PC-3 (cell line): Measurements from ENCODE around the gene ARHGAP9. TPM values are rescaled to one million over a fixed set of nuclear protein-coding genes. Genes with fewer than 3 reads are reported as not detected.
"Not testable (repeated sequence)": the region's sequence is repeated elsewhere in the genome, so short reads cannot be mapped to it uniquely, and the experiment has no call there.

Experiments used
- ATAC-seq: fragments of 200-7000 bp; cut with Tn5 transposase; 2 replicates; pipeline ENCODE4 v1.9.1; 2020; ENCODE audit warnings: mild to moderate bottlenecking, moderate library complexity
- BruUV-seq: library from RNA; stranded (reverse); fragments of 400-500 nt; replicated peaks from 2 replicates; lab custom pipeline; 2021; lab: Mats Ljungman, UMichigan
- CTCF ChIA-PET: fragments of 300-600 bp; sonication (Branson Sonifier 250); formaldehyde crosslinking; loops from one replicate; lab custom pipeline; 2022; ENCODE audit warnings: antibody characterized with exemption; lab: Charles Lee
- POLR2A ChIA-PET: fragments of 300-600 bp; sonication (Branson Sonifier 250); formaldehyde crosslinking; loops from one replicate; lab custom pipeline; 2022; ENCODE audit warnings: antibody characterized with exemption; ENCODE audit not compliant: unreplicated experiment; lab: Charles Lee
- DNase-seq: peaks from one replicate; pipeline ENCODE4 v3.0.0-alpha.2; 2015
- H2AFZ ChIP-seq: fragments of 300-600 bp; sonication (generic); 2 replicates; pipeline ENCODE4 v1.6.0; 2016; ENCODE audit warnings: antibody characterized with exemption, low read length
- H3F3A ChIP-seq: fragments of 300-600 bp; sonication (generic); one replicate; pipeline ENCODE4 v1.6.0; 2017; ENCODE audit warnings: antibody characterized with exemption, low read length, control low read depth, mild to moderate bottlenecking; ENCODE audit not compliant: unreplicated experiment
- H3K27ac ChIP-seq: fragments of 300-600 bp; sonication (generic); 2 replicates; pipeline ENCODE4 v1.5.1; 2016; ENCODE audit warnings: mild to moderate bottlenecking, low read length
- H3K27me3 ChIP-seq: fragments of 300-600 bp; sonication (generic); 2 replicates; pipeline ENCODE4 v1.6.1; 2016; ENCODE audit warnings: low read length, mixed read lengths
- H3K36me3 ChIP-seq: fragments of 300-600 bp; sonication (generic); 2 replicates; pipeline ENCODE4 v1.6.1; 2016; ENCODE audit warnings: low read depth, mixed run types, low read length, mixed read lengths
- H3K4me1 ChIP-seq: fragments of 300-600 bp; sonication (generic); 2 replicates; pipeline ENCODE4 v1.5.1; 2016; ENCODE audit warnings: low read length; ENCODE audit not compliant: insufficient read depth
- H3K4me2 ChIP-seq: fragments of 300-600 bp; sonication (generic); 2 replicates; pipeline ENCODE4 v1.6.0; 2016; ENCODE audit warnings: low read length
- H3K4me3 ChIP-seq: fragments of 300-600 bp; sonication (generic); 2 replicates; pipeline ENCODE4 v1.5.1; 2016; ENCODE audit warnings: mild to moderate bottlenecking, low read length, mixed read lengths
- H3K79me2 ChIP-seq: fragments of 300-600 bp; sonication (generic); 2 replicates; pipeline ENCODE4 v1.6.1; 2017; ENCODE audit warnings: low read length, mixed read lengths
- H3K9ac ChIP-seq: fragments of 300-600 bp; sonication (generic); 2 replicates; pipeline ENCODE4 v1.6.0; 2016; ENCODE audit warnings: mild to moderate bottlenecking, low read length
- H3K9me2 ChIP-seq: fragments of 300-600 bp; sonication (generic); replicated peaks from 2 replicates; pipeline ENCODE4 v1.6.1; 2016; ENCODE audit warnings: mixed run types, low read length, mixed read lengths
- H3K9me3 ChIP-seq: fragments of 300-600 bp; sonication (generic); 2 replicates; pipeline ENCODE4 v1.6.1; 2016; ENCODE audit warnings: low read length, mixed read lengths
- H4K20me1 ChIP-seq: fragments of 300-600 bp; sonication (generic); 2 replicates; pipeline ENCODE4 v1.6.1; 2016; ENCODE audit warnings: low read length, mixed read lengths
- EZH2 ChIP-seq: fragments of 300-600 bp; sonication (generic); IDR thresholded peaks from one replicate; pipeline ENCODE4 v1.6.1; 2017; ENCODE audit warnings: antibody characterized with exemption, mild to moderate bottlenecking, low read length; ENCODE audit not compliant: unreplicated experiment
- EZH2phosphoT487 ChIP-seq: fragments of 300-600 bp; sonication (generic); IDR thresholded peaks from 2 replicates; pipeline ENCODE4 v1.6.1; 2018; ENCODE audit warnings: mild to moderate bottlenecking, antibody characterized with exemption, low read length, borderline replicate concordance
- intact Hi-C: fragments of 100-400 bp; cut with micrococcal nuclease; formaldehyde crosslinking; loops from 2 replicates; pipeline ENCODE4 v1.9.0; 2023
- total RNA-seq: library from RNA; depleted of rRNA; stranded (reverse); fragments of >200 nt; gene quantifications from 2 replicates; pipeline ENCODE4 v1.2.3, GENCODE V29; 2014
- TF ChIP-seq, protein P1 (sequence below): fragments of 300-600 bp; sonication (generic); conservative IDR thresholded peaks from 2 replicates; pipeline ENCODE4 v1.5.1; 2017; ENCODE audit warnings: antibody characterized with exemption, low read depth, mild to moderate bottlenecking, low read length

Gene ARHGAP9
- total RNA-seq, 1 experiment from 2014 or later = not detected

DNA sequence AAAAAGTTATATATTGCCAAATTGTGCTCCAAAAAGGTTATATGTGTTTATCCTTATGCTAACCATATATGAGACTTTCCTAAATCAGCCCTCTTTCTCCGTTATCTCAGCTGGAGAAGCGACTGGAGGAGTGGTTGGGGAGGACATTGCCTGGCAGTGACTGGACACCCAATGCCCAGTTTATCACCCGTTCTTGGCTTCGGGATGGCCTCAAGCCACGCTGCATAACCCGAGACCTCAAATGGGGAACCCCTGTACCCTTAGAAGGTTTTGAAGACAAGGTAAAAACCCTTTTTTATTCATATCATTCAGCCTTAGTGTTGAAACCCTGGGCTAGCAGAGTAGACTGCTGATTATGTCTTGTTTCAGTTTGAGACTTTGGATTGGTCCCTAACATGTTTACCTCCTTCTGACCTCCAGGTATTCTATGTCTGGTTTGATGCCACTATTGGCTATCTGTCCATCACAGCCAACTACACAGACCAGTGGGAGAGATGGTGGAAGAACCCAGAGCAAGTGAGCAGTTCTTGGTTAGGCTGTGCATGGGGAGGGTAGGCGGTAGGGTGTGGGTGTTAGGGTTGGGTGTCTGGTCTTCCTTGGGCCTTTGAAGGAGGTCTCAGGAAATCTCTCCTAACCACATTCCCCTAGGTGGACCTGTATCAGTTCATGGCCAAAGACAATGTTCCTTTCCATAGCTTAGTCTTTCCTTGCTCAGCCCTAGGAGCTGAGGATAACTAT lies 32.1 kb upstream of the ARHGAP9 start:
- no peaks in the 10 kb centered on the region for H3K27me3 ChIP-seq
- H3K9me3 ChIP-seq = no peaks in the 10 kb centered on the region
- POLR2A ChIA-PET = interaction anchor here (0.6 to 0.7 kb wide), 2 partner anchors 36 to 203 kb away, joined by 4 to 5 read pairs; no protein-coding TSS in a partner anchor
- 0 out of 2 replicates have a peak, but pooled peaks cover under 1% of the 10 kb centered on the region for H4K20me1 ChIP-seq
- H2AFZ ChIP-seq = no peak overlapping the region
- TF ChIP-seq EZH2phosphoT487 = no peak
- TF ChIP-seq, protein P1, sequence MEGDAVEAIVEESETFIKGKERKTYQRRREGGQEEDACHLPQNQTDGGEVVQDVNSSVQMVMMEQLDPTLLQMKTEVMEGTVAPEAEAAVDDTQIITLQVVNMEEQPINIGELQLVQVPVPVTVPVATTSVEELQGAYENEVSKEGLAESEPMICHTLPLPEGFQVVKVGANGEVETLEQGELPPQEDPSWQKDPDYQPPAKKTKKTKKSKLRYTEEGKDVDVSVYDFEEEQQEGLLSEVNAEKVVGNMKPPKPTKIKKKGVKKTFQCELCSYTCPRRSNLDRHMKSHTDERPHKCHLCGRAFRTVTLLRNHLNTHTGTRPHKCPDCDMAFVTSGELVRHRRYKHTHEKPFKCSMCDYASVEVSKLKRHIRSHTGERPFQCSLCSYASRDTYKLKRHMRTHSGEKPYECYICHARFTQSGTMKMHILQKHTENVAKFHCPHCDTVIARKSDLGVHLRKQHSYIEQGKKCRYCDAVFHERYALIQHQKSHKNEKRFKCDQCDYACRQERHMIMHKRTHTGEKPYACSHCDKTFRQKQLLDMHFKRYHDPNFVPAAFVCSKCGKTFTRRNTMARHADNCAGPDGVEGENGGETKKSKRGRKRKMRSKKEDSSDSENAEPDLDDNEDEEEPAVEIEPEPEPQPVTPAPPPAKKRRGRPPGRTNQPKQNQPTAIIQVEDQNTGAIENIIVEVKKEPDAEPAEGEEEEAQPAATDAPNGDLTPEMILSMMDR = no peak
- no peak for TF ChIP-seq EZH2
- no peaks in the 10 kb centered on the region for H3F3A ChIP-seq
- no peak overlapping the region for H3K4me2 ChIP-seq
- BruUV-seq = no TSS peak
- DNase-seq (no peak), ATAC-seq (no peak)
- no peaks in the 10 kb centered on the region for H3K9me2 ChIP-seq
- H3K4me1 ChIP-seq = no peaks in the 10 kb centered on the region
- intact Hi-C loops = no loop called here
- H3K4me3 ChIP-seq = no peak overlapping the region
- peaks cover under 1% of the 10 kb centered on the region; the same call in 1 of the 2 replicates for H3K79me2 ChIP-seq
- H3K27ac ChIP-seq = no peak overlapping the region
- CTCF ChIA-PET = no interaction called here
- no peak overlapping the region for H3K9ac ChIP-seq
- peaks cover 54% of the 10 kb centered on the region for H3K36me3 ChIP-seq

DNA sequence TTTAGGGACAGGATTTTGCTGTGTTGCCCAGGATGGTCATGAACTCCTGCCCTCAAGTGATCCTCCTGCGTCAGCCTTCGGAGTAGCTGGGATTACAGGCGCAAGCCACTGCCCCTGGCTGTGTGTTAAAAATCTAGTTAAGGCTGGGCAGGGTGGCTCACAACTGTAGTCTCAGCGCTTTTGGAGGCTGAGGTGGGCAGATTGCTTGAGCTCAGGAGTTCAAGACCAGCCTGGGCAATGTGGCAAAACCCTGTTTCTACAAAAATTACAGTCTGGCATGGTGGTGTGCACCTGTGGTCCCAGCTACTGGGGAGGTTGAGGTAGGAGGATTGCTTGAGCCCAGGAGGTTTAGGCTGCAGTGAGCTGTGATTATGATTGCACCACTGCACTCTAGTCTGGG lies 31.5 kb upstream of the ARHGAP9 start:
- H4K20me1 ChIP-seq = no peaks in the 10 kb centered on the region
- no peaks in the 10 kb centered on the region for H3K27me3 ChIP-seq
- no peaks in the 10 kb centered on the region for H3K79me2 ChIP-seq
- intact Hi-C loops = no loop called here
- no peaks in the 10 kb centered on the region for H3K9me3 ChIP-seq
- no peaks in the 10 kb centered on the region for H3K9me2 ChIP-seq
- no peak overlapping the region for H3K4me3 ChIP-seq
- ATAC-seq = no peak
- no peak overlapping the region for H3K27ac ChIP-seq
- H3K4me1 ChIP-seq = no peaks in the 10 kb centered on the region
- H3K9ac ChIP-seq = no peak overlapping the region
- no peak for DNase-seq
- no peak overlapping the region for H3K4me2 ChIP-seq
- POLR2A ChIA-PET = interaction anchor here (0.6 kb wide), 1 partner anchor 202 kb away, joined by 5 read pairs; no protein-coding TSS in a partner anchor
- H3F3A ChIP-seq = no peaks in the 10 kb centered on the region
- H3K36me3 ChIP-seq = peaks cover 48% of the 10 kb centered on the region
- TF ChIP-seq EZH2 = no peak
- TF ChIP-seq, protein P1 = no peak
- TF ChIP-seq EZH2phosphoT487 = no peak
- H2AFZ ChIP-seq = no peak overlapping the region
- BruUV-seq = no TSS peak
- CTCF ChIA-PET = no interaction called here

DNA sequence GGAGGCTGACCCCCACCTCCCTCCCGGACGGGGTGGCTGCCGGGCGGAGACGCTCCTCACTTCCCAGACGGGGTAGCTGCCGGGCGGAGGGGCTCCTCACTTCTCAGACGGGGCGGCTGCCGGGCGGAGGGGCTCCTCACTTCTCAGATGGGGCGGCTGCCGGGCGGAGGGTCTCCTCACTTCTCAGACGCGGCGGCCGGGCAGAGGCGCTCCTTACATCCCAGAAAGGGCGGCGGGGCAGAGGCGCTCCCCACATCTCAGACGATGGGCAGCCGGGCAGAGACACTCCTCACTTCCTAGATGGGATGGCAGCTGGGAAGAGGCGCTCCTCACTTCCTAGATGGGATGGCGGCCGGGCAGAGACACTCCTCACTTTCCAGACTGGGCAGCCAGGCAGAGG lies 28.1 kb upstream of the ARHGAP9 start:
- H3K4me3 ChIP-seq, H3K9me2 ChIP-seq, CTCF ChIA-PET, H3K27ac ChIP-seq, H3K4me1 ChIP-seq, POLR2A ChIA-PET, intact Hi-C loops, H4K20me1 ChIP-seq, H3K9me3 ChIP-seq, H2AFZ ChIP-seq, H3K9ac ChIP-seq, H3K79me2 ChIP-seq, DNase-seq, BruUV-seq, H3F3A ChIP-seq, H3K4me2 ChIP-seq, ATAC-seq, H3K27me3 ChIP-seq: not testable (repeated sequence)
- H3K36me3 ChIP-seq = peaks cover 32% of the 10 kb centered on the region

DNA sequence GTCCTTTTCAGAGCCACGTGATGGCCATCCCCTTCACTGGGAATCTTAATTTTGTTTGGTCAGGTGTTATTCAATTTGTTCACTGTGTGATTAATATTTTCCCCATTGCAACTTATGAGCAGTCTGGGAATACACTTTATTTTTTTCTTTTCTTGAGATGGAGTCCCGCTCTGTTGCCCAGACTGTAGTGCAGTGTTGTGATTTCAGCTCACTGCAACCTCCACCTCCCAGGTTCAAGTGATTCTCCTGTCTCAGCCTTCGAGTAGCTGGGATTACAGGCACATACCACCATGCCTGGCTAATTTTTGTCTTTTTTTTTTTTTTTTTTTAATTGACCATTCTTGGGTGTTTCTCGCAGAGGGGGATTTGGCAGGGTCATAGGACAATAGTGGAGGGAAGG lies 26.9 kb upstream of the ARHGAP9 start:
- H4K20me1 ChIP-seq, POLR2A ChIA-PET, H3K9ac ChIP-seq, H2AFZ ChIP-seq, H3K27ac ChIP-seq, H3K79me2 ChIP-seq, BruUV-seq, H3K9me3 ChIP-seq, DNase-seq, H3K27me3 ChIP-seq, H3K9me2 ChIP-seq, CTCF ChIA-PET, H3F3A ChIP-seq, intact Hi-C loops, ATAC-seq, H3K4me3 ChIP-seq, H3K4me2 ChIP-seq, H3K4me1 ChIP-seq: not testable (repeated sequence)
- peaks cover 26% of the 10 kb centered on the region for H3K36me3 ChIP-seq
